SJCRH30 (cell line): ENCODE data around the gene PLSCR4. TPM values are rescaled to one million over a fixed set of nuclear protein-coding genes. Genes with fewer than 3 reads are reported as not detected.

Experiments
- DNase-seq, 2 experiments: peaks; one replicate each; pipeline ENCODE4 v3.0.0-alpha.2; 2015 to 2020
- H3K27ac ChIP-seq: fragments of 250-450 bp; sonication (Bioruptor Pico); 2 replicates; pipeline ENCODE4 v1.5.1; 2020; ENCODE audit warnings: mild to moderate bottlenecking, moderate library complexity
- H3K27me3 ChIP-seq: fragments of 250-450 bp; sonication (Bioruptor Pico); 2 replicates; pipeline ENCODE4 v1.5.1; 2020; ENCODE audit warnings: mild to moderate bottlenecking, moderate library complexity
- H3K36me3 ChIP-seq: fragments of 250-450 bp; sonication (Bioruptor Pico); 2 replicates; pipeline ENCODE4 v1.5.1; 2020; ENCODE audit warnings: mild to moderate bottlenecking, moderate library complexity
- H3K4me1 ChIP-seq: fragments of 250-450 bp; sonication (Bioruptor Pico); 2 replicates; pipeline ENCODE4 v1.5.1; 2020; ENCODE audit warnings: mild to moderate bottlenecking, moderate library complexity
- H3K4me3 ChIP-seq: fragments of 250-450 bp; sonication (Bioruptor Pico); 2 replicates; pipeline ENCODE4 v1.5.1; 2020; ENCODE audit warnings: mild to moderate bottlenecking, moderate library complexity
- H3K9me3 ChIP-seq: fragments of 250-450 bp; sonication (Bioruptor Pico); replicated peaks from 2 replicates; pipeline ENCODE4 v1.5.1; 2020; ENCODE audit warnings: mild to moderate bottlenecking, moderate library complexity
- total RNA-seq: library from RNA; depleted of rRNA; stranded (reverse); fragments of >200 nt; shearing (Covaris generic); gene quantifications from 2 replicates; pipeline ENCODE4 v1.2.3, GENCODE V29; 2014

PLSCR4 gene
- total RNA-seq, 1 experiment from 2014 or later: 4.4 TPM

DNA sequence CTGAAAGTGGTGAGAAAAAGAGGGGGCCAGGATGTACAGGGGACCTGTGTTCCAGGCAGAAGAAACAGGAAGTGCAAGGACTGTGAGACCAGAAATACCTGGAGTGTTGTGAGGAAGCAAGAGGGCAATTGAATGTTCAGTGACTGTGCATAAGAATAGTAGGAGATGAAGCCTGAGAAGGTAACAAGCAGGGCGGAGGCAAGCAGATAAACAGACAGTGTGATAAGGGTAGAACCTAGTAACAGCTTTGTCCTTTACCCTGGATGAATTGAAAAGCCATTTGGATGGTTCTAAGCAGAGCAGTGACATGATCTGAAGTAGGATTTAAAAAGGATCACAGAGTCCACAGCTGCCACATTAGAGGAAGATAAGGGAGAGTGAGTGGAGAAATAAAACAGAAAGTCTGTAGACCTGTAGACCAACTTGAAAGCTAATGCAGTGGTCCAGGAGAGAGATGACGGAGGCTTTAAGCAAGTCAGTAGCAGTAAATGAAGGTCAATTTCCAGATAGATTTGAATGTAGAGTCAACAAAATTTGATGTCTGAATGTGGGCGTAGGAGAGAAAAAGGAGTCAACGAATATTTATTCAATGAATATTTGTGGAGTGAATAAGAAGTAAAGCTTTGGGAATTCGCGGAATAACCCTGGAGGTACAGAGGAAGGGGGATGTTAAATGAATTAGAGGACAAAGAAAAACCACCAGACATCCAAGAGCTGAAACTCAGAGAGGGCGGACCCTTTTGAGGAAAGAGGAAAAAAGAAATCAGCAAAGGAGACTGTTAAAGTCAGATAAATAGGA is 85.7 kb downstream of the PLSCR4 start:
- H3K4me3 ChIP-seq: no peak overlapping the region
- no peaks in the 10 kb centered on the region for H3K9me3 ChIP-seq
- H3K27ac ChIP-seq: no peak overlapping the region
- H3K27me3 ChIP-seq: no peaks in the 10 kb centered on the region
- DNase-seq: no peak
- no peaks in the 10 kb centered on the region for H3K36me3 ChIP-seq
- H3K4me1 ChIP-seq: no peaks in the 10 kb centered on the region

DNA sequence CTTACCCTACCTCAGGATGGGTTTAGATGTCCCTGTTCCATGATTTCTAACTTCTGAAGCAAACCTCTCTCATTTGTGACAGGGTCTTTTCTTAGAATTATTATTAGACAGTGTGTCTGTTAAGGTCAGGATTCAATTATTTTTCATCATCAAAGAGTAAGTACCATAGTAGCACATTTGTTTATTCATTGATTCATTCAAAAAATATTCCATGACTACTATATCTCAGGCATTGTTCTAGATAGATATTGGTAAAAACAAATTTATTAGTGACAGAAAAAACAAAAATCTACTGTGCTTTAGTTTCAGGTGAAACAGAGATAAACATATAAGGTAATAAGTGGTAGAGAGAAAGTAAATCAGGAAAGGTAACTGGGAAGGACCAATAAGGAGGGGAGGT is 86.4 kb downstream of the PLSCR4 start:
- no peak for DNase-seq
- H3K4me1 ChIP-seq: no peaks in the 10 kb centered on the region
- no peak overlapping the region for H3K4me3 ChIP-seq
- H3K27ac ChIP-seq: no peak overlapping the region
- H3K27me3 ChIP-seq: no peaks in the 10 kb centered on the region
- no peaks in the 10 kb centered on the region for H3K9me3 ChIP-seq
- no peaks in the 10 kb centered on the region for H3K36me3 ChIP-seq

DNA sequence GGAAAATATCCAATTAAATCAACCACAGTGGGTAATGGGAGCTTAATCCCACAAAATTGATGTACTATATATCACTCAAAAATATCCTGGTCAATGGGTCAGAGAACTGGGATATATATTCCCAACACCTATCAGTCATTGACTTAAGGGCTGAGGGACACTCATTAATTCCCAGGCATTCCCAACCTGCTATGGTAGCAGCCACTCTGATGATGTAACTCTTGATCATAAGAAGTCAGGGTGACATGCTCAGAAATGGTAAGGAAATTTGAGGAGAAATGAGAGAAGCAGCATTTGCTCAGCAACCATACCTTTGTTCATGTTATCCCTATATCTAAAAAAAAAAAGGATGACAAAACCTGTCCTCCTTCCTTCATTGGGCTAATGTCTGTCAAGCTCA is 86.8 kb downstream of the PLSCR4 start:
- Histone ChIP-seq H3K27ac (no peak overlapping the region), H3K27me3 (no peaks in the 10 kb centered on the region), H3K4me3 (no peak overlapping the region), H3K4me1 (no peaks in the 10 kb centered on the region), H3K36me3 (no peaks in the 10 kb centered on the region), H3K9me3 (no peaks in the 10 kb centered on the region)
- no peak for DNase-seq

DNA sequence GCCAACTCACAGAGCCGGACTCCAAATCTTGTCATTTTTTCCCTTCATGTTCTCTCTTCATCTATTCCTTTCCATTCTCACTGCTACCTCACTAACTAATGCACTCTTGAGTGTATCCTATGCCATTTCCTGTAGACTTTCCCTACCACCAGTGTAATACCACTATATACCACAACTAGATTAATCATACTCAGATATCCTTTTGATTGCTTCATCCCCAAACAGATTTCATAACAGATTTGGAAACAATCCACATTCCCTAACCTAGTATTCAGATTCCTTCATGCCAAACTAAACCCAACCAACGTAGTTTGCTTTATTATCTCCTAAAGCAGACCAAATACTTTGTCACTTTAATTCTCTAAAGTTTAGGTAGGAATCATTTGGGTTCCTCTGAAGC is 87.3 kb downstream of the PLSCR4 start:
- no peak for DNase-seq
- no peak overlapping the region for H3K4me3 ChIP-seq
- H3K36me3 ChIP-seq: no peaks in the 10 kb centered on the region
- no peaks in the 10 kb centered on the region for H3K9me3 ChIP-seq
- no peak overlapping the region for H3K27ac ChIP-seq
- H3K4me1 ChIP-seq: peaks cover 4% of the 10 kb centered on the region
- H3K27me3 ChIP-seq: no peaks in the 10 kb centered on the region

DNA sequence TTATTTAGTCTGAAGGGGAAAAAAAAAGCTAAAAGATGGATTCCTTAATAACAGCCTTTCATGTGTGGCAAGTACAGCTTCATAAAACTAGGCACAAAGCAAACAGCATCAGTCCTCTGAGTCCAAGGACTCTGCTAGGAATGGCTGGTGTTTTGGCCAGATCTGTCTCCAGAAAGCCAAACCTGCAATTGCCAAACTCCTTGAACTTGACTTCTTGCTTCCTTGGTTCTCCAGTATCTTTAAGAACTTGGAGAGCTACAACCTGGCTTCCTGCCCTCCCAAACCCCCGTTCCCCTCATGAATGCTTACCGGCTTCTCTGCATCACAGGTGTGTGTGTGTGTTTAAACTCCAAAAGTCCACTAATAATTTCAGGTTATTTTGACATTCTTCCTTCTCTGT is 88.3 kb downstream of the PLSCR4 start:
- H3K36me3 ChIP-seq: no peaks in the 10 kb centered on the region
- H3K4me1 ChIP-seq: peaks cover 6% of the 10 kb centered on the region
- no peaks in the 10 kb centered on the region for H3K9me3 ChIP-seq
- no peaks in the 10 kb centered on the region for H3K27me3 ChIP-seq
- no peak overlapping the region; the same call in 1 of the 2 replicates for H3K4me3 ChIP-seq
- no peak overlapping the region for H3K27ac ChIP-seq
- DNase-seq: no peak

DNA sequence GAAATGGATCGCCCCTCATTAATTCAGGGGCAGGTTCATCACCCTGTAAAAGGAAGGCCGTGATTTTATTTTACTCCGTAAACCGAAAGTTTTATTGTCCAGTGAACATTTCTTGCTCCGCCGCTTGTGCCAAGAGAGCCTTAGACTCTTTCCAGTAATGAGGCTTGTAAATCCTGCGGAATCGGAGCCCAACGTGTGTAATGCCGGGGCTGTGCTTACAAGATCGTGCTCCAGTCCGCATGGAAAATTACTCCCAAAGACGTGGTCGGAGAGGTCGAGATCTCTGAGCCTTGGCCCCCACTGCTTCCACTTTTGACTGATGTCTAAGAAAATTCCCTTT is 89.3 kb downstream of the PLSCR4 start:
- Histone ChIP-seq H3K4me3 (peak overlapping the region; percentile 84), H3K4me1 (peaks cover 6% of the 10 kb centered on the region), H3K9me3 (no peaks in the 10 kb centered on the region), H3K36me3 (no peaks in the 10 kb centered on the region), H3K27ac (peak overlapping the region; percentile 74), H3K27me3 (no peaks in the 10 kb centered on the region)
- DNase-seq: peak; percentile 44 to 64

DNA sequence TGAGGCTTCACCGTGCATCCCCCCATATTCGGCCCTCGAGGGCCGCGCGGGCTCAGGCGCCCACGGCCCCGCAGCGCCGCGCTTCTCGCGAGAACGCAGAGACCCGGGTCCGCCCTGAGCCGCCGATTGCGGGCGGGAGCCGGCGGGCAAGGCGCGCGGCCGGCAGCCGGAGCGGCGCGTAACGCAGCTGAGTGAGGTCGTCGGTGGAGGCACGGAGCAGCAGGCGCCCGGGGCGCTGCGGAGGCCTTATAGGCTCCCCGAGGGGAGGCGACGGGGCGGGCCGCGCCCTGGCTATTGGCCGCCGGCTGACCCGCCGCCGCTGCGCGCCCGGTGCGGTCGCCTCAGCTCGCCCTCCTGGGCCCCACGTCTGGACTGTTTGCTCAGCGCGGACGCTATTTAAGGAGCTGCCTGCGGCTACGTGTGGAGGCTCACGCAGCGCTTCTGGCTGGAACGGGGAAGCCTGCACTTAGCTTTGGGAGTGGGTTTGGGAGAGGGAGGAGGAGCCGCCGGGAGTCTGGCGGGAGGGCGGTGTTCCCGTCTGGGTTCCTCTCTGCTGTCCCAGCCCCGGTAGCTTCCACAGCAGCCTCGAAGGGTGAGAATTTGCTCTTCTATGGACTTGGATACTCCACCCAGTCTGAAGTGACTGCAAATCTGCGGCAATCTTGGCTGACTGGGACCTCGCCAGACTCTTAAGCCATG is 89.8 kb downstream of the PLSCR4 start, which contains the start of gene PLOD2:
Gene PLOD2, minus strand, starts transcription at position 221 of the 699 bp plus-strand sequence. Its CDS starts 195 bp downstream, at position 26.
- Histone ChIP-seq H3K9me3 (no peaks in the 10 kb centered on the region), H3K4me3 (peak within 1 kb of the TSS; percentile 84), H3K27me3 (no peaks in the 10 kb centered on the region), H3K4me1 (peaks cover 6% of the 10 kb centered on the region), H3K27ac (peak within 1 kb of the TSS; percentile 74), H3K36me3 (no peaks in the 10 kb centered on the region)
- DNase-seq: peak; percentile 88 to 90

DNA sequence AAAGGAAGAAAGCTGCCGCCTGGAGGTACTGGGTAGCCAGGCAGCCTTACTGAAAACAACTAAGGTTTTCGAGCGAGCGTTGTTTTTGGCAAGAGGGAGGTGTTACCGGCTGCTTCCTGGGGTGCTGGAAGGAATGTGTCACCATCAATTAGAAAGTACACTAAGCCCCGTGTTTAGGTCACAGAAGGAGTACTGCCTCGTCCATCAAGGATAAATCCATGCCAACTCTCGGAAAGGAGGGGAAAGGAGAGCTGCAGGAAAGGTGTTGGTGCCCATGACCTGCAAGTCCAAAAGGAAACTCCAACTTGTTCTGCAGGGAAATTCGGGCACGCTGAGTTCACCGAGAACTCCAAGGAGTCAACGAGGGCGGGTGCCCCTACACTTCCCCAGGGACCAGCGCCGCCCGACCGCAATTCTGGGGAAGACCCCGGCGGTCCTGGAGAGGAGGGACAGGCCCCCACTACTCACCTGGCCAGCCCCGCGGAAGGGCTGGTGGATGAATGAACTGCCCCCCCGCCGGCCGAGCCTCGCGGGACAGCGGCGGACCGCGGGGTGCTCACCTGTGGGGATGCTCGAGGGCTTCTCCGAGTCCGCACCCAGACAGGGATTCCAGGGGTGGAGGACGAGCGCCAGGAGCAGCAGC is 90.5 kb downstream of the PLSCR4 start:
- H3K4me1 ChIP-seq: peaks cover 6% of the 10 kb centered on the region
- H3K4me3 ChIP-seq: peak overlapping the region; percentile 84
- H3K27me3 ChIP-seq: no peaks in the 10 kb centered on the region
- no peaks in the 10 kb centered on the region for H3K9me3 ChIP-seq
- H3K36me3 ChIP-seq: no peaks in the 10 kb centered on the region
- H3K27ac ChIP-seq: peak overlapping the region; percentile 74
- DNase-seq: peak; percentile 82 to 85

DNA sequence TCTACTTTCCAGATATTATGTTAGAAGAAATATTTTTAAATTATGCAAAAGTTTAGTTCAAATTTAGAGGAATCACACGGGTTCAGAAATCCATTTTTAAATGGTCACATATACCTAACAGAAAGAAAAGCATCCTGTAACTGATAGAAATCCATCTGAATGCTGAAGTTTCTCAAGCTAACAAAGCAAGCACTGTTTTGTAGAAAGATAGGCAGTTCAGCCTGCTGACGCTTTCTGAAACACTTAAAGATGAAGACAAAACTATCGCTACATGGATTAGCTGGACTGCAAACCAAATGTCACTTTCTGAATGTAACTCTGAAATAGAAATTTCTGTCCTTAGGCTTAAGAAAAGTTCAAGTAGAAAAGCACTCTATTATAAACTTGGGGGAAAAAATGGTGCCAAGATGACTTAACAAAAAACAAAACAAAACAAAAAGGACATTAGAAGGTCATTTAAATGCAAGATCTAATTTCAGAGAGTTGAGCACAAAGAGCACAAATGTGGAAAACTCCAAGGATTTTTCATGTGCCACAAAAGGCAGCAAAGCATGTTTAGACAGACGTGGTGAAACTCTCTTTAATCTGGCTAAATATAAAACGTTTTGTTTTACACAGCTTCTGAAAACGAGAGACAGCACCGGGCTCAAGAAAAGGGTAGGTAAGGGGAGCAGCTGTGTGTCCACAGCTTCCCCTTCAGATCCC is 91.1 kb downstream of the PLSCR4 start:
- peaks cover 6% of the 10 kb centered on the region for H3K4me1 ChIP-seq
- H3K9me3 ChIP-seq: no peaks in the 10 kb centered on the region
- peak in 1 of 2 experiments; percentile 44 for DNase-seq
- peak overlapping the region; percentile 74 for H3K27ac ChIP-seq
- no peaks in the 10 kb centered on the region for H3K36me3 ChIP-seq
- H3K27me3 ChIP-seq: no peaks in the 10 kb centered on the region
- H3K4me3 ChIP-seq: peak overlapping the region; percentile 84

DNA sequence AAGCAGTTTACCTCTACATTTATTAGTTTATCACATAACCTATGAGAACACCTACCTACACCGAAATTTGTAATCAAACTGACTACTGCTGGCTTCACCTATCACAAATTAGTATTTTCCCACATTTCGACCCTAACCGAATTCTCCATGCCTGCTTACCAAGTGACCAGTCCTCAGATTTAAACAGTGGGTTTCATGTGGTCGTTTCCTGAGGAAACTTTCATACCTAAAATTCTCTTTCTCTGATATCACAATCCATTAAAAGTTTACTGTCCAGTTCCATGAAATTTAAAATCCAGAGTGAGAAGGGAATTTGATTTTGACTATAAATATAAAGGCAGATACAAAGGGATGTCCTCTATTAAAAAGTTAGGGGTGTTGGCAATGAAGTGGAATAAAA is 91.9 kb downstream of the PLSCR4 start:
- Histone ChIP-seq H3K4me3 (peak overlapping the region; percentile 84), H3K27ac (peak overlapping the region; percentile 74), H3K9me3 (no peaks in the 10 kb centered on the region), H3K4me1 (peaks cover 6% of the 10 kb centered on the region), H3K36me3 (no peaks in the 10 kb centered on the region), H3K27me3 (no peaks in the 10 kb centered on the region)
- DNase-seq: peak in 1 of 2 experiments; percentile 20

DNA sequence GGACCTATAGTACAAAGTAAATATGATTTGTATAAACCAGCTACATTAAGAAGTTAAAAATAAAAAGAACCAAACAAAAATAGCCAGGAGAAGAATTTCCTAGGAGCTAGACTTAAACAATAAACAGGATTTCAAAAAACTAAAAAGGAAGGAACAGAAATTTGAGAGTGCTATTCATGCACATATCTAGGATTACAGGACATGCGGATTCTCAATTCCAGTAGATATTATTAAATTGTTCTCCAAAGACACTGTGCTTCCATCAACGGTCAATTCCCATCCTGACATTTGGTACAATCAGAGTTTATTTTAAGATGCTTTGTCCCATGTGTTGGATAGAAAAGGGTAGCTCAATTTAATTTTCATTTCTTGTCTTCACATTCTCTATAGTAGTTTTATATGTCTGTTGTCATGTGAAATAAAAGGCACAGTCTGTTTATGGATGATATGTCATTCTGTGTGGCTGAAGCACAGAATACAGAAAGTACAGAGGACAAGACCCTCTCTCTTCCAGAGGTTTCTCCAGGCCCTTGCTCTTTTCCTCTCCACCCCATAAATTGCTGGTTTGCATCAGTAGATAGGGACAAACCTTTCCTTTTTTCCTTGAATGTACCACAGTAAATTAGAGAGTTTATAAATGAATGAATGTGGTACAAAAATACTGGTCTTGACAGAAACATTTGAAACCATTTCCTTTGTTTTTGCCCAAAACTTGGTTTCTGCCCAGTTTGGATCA is 93.4 kb downstream of the PLSCR4 start:
- H3K4me3 ChIP-seq: no peak overlapping the region
- no peaks in the 10 kb centered on the region for H3K9me3 ChIP-seq
- no peak overlapping the region for H3K27ac ChIP-seq
- DNase-seq: no peak
- H3K4me1 ChIP-seq: peaks cover 6% of the 10 kb centered on the region
- H3K36me3 ChIP-seq: no peaks in the 10 kb centered on the region
- H3K27me3 ChIP-seq: no peaks in the 10 kb centered on the region

DNA sequence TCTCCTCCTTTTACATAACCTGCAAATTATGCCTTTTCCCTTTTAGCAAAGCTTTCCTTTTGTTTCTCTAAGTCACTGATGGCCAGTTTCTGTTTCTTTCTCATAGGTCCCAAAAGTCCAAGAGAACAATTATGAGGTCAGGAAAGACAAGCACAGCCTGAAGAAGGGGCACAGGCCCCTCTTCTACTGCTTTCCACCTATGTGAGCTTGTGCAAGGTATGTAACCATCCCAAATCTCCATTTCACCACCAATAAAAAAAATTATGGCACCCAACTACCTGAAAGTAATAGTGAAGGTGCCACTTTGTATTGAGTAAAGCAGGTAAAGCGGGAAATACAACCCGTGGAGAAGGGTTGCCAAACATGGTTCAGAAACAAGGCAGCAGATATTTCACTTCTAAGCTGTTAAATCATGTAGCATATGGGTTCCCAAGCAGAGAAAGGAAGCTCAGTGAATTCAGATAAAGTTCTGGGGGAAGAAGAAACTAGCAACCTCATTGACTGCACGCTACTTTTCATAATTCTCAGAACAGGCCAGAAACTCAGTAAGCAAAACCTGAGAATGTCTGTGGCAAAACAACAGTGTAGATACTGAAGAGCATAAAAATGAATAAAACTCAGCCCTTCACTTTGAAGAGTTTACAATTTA is 94.1 kb downstream of the PLSCR4 start:
- no peaks in the 10 kb centered on the region for H3K9me3 ChIP-seq
- H3K27me3 ChIP-seq: no peaks in the 10 kb centered on the region
- no peak for DNase-seq
- H3K27ac ChIP-seq: no peak overlapping the region
- H3K4me3 ChIP-seq: no peak overlapping the region
- H3K36me3 ChIP-seq: no peaks in the 10 kb centered on the region
- peaks cover 6% of the 10 kb centered on the region for H3K4me1 ChIP-seq

DNA sequence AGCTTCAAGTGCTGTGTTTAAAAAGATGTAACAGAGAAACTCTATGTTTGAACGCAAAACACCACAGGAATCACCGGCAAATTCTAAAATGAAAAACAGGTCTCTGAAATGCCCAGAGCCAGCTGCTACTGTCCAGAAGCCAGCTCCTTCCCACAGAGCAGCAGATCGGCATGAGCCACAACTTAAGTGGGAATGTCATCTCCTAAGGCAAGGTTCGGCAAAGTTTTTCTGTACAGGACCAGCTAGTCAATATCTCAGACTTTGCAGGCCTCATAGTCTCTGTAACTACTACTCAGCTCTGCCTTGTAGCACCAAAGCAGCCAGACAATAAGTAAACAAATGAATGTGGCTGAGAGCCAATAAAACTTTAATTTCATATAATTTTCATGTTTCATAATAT is 94.8 kb downstream of the PLSCR4 start:
- Histone ChIP-seq H3K27ac (no peak overlapping the region), H3K9me3 (no peaks in the 10 kb centered on the region), H3K27me3 (no peaks in the 10 kb centered on the region), H3K4me1 (peaks cover 6% of the 10 kb centered on the region), H3K4me3 (no peak overlapping the region), H3K36me3 (no peaks in the 10 kb centered on the region)
- peak in 1 of 2 experiments; percentile 20 for DNase-seq

DNA sequence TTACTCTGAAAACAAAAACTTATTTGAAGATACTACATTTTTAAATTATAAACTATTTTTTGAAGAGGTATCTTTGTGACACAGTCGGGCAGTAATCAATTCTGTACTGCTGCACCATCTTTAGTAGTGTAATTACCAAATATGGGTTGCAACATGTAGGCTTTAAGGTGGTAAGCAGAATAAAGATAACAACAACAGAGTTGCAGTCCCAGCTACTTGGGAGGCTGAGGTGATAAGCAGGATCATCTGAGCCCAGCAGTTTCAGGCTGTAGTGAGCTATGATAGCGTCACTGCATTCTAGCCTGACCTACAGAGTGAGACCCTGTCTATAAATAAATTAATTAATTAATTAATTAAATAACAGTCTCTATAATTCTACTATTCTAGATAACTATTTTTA is 95.9 kb downstream of the PLSCR4 start:
- no peak overlapping the region for H3K4me3 ChIP-seq

More for the DNA sequence above, 95.9 kb downstream of the PLSCR4 start:
- H3K27me3 ChIP-seq: no peaks in the 10 kb centered on the region
- H3K4me1 ChIP-seq: peaks cover 6% of the 10 kb centered on the region
- DNase-seq: no peak
- H3K27ac ChIP-seq: no peak overlapping the region
- no peaks in the 10 kb centered on the region for H3K36me3 ChIP-seq
- no peaks in the 10 kb centered on the region for H3K9me3 ChIP-seq
